ENCODE measurements around the gene FGD2. TPM values are rescaled to one million over a fixed set of nuclear protein-coding genes. Genes with fewer than 3 reads are reported as not detected.

The FGD2 gene
- total RNA-seq, 1 experiment from 2014 or later: 0.13 TPM

DNA sequence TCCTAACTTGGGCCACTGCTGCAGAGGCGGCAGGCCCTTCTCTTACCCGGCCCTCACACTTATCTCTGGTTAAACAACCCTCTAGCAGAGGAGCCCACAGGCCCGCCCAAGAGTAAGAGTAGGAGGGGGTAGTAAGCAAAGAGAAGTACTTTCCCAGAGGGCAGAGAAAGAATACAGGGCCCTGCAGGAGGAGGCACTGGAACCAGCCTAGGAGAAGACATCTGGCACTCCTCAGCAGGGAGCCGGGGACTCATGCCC lies 29.5 kb upstream of the FGD2 start:
- Histone ChIP-seq H2AFZ (ENCODE audit: low read length) (no peak overlapping the region), H3K4me1 (ENCODE audit: insufficient read depth, low read length) (no peaks in the 10 kb centered on the region), H3T11ph (ENCODE audit: low read length) (no peak overlapping the region), H2BK5ac (ENCODE audit: insufficient read length, low read length) (no peak overlapping the region), H2BK20ac (ENCODE audit: low read depth, low read length, poor library complexity, severe bottlenecking) (no peak overlapping the region), H3K23me2 (ENCODE audit: insufficient read length, low read depth, low read length, poor library complexity, severe bottlenecking) (no peaks in the 10 kb centered on the region), H3K79me2 (ENCODE audit: insufficient read depth, low read length) (peaks cover 10% of the 10 kb centered on the region; the same call in 1 of the 2 replicates), H3K9me3 (ENCODE audit: control insufficient read depth, low read depth, low read length) (no peaks in the 10 kb centered on the region), H4K5ac (ENCODE audit: insufficient read length, low read depth, low read length) (no peak overlapping the region), H3K23ac (ENCODE audit: insufficient read length, low read depth, low read length) (no peak overlapping the region), H3K9ac (ENCODE audit: extremely low read depth, insufficient read length, low read length) (no peak overlapping the region), H3K4ac (ENCODE audit: low read depth, low read length) (no peak overlapping the region), H2AK5ac (ENCODE audit: insufficient read length, low read length) (no peak overlapping the region), H3K18ac (ENCODE audit: insufficient read length, low read depth, low read length) (no peak overlapping the region), H4K91ac (ENCODE audit: insufficient read length, low read depth, low read length) (no peak overlapping the region), H2BK120ac (ENCODE audit: low read depth, low read length, poor library complexity, severe bottlenecking) (no peak overlapping the region), H4K8ac (replicated peaks; ENCODE audit: insufficient read length, low read depth, low read length) (no peak overlapping the region), H2BK15ac (ENCODE audit: low read depth, low read length) (no peak overlapping the region), H3K27me3 (ENCODE audit: insufficient read depth, low read length) (no peaks in the 10 kb centered on the region), H3K27ac (ENCODE audit: insufficient read length, low read depth, low read length) (no peak overlapping the region), H4K20me1 (ENCODE audit: control insufficient read depth, insufficient read depth, insufficient read length) (no peaks in the 10 kb centered on the region), H3K56ac (ENCODE audit: insufficient read length, low read depth, low read length) (no peak overlapping the region), H3K14ac (ENCODE audit: insufficient read depth, low read length) (no peak overlapping the region), H2BK12ac (ENCODE audit: insufficient read length, low read depth, low read length) (no peak overlapping the region), H3K79me1 (ENCODE audit: insufficient read depth, low read depth, low read length, poor library complexity, severe bottlenecking) (peaks cover 3% of the 10 kb centered on the region), H3K4me2 (ENCODE audit: insufficient read depth, insufficient read length, low read length) (no peak overlapping the region)
- no peak for DNase-seq
- TF ChIP-seq CTCF (conservative IDR thresholded peaks at IDR 0.05): no peak
- H3K36me3 Mint-ChIP-seq (ENCODE audit: insufficient read depth in 1 of 3, low read depth in 3 of 3): peaks cover 52 to 84% (median 79%) of the 10 kb centered on the region in 3 experiments; a peak in 6 of 7 replicates
- no peak overlapping the region for H3K4me3 Mint-ChIP-seq
- H3K27me3 Mint-ChIP-seq (ENCODE audit: low read depth): no peaks in the 10 kb centered on the region
- no peak overlapping the region for H3K27ac Mint-ChIP-seq
- H3K4me1 Mint-ChIP-seq: peaks cover 13 to 15% of the 10 kb centered on the region in 2 experiments
- no peaks in the 10 kb centered on the region for H3K9me3 Mint-ChIP-seq
- no CpG with 5 or more reads among the region's 4 CpGs for WGBS (ENCODE audit: extremely low coverage, insufficient read length, low lambda C conversion rate)
